Sigmoid colon (tissue), 3 donors: ENCODE data around the gene KDM5C.

Experiments used
- POLR2A ChIP-seq, 2 donors: fragments of 450-650 bp; IDR thresholded peaks; one replicate each; pipeline ENCODE4 v1.6.1; 2016; ENCODE audit warnings: antibody characterized with exemption in 2 of 2, mild to moderate bottlenecking in 2 of 2, moderate library complexity in 2 of 2
- TF ChIP-seq, protein P1 (sequence below), 4 experiments: fragments of 450-650 bp in 3 of 4; fragments of 200-600 bp in 1 of 4; IDR thresholded peaks; one replicate each; pipeline ENCODE4 v1.5.1; 2016 to 2019; ENCODE audit warnings: antibody characterized with exemption in 4 of 4, mild to moderate bottlenecking in 3 of 4, moderate library complexity in 2 of 4

GRCh38 chrX:53235566-53235965, 10.6 kb upstream of the KDM5C start:
- TF ChIP-seq, protein P1, sequence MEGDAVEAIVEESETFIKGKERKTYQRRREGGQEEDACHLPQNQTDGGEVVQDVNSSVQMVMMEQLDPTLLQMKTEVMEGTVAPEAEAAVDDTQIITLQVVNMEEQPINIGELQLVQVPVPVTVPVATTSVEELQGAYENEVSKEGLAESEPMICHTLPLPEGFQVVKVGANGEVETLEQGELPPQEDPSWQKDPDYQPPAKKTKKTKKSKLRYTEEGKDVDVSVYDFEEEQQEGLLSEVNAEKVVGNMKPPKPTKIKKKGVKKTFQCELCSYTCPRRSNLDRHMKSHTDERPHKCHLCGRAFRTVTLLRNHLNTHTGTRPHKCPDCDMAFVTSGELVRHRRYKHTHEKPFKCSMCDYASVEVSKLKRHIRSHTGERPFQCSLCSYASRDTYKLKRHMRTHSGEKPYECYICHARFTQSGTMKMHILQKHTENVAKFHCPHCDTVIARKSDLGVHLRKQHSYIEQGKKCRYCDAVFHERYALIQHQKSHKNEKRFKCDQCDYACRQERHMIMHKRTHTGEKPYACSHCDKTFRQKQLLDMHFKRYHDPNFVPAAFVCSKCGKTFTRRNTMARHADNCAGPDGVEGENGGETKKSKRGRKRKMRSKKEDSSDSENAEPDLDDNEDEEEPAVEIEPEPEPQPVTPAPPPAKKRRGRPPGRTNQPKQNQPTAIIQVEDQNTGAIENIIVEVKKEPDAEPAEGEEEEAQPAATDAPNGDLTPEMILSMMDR (IDR thresholded peaks at IDR 0.05) = no peak
- TF ChIP-seq POLR2A (IDR thresholded peaks at IDR 0.05) = no peak
